ENCODE results near the gene IFT74. TPM values are rescaled to one million over a fixed set of nuclear protein-coding genes. Genes with fewer than 3 reads are reported as not detected.
"Not testable (repeated sequence)": the region's sequence is repeated elsewhere in the genome, so short reads cannot be mapped to it uniquely, and the experiment has no call there.

IFT74 gene
- total RNA-seq, 1 donor from 2014 or later: 7.9 TPM

DNA sequence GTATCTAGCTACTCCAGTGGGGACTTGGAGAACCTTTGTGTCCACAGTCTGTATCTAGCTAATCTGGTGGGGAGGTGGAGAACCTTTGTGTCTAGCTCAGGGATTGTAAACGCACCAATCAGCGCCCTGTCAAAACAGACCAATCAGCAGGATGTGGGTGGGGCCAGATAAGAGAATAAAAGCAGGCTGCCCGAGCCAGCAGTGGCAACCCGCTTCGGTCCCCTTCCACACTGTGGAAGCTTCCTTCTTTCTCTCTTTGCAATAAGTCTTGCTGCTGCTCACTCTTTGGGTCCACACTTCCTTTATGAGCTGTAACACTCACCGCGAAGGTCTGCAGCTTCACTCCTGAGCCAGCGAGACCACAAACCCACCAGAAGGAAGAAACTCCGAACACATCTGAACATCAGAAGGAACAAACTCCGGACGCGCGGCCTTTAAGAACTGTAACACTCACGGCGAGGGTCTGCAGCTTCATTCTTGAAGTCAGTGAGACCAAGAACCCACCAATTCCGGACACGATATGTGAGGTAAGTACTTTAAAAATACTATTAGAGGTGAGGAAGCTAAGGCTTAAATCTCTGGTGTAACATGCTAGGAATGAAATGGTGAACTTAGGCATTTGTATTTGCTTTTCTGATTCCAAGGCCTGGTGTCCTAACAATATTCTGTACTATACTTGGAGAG lies 137.3 kb downstream of the IFT74 start:
- H3K4me3 Mint-ChIP-seq; H3K9me3 Mint-ChIP-seq; DNase-seq (ENCODE audit: low spot score); H3K27me3 Mint-ChIP-seq (ENCODE audit: insufficient read depth); H3K27ac Mint-ChIP-seq; H3K36me3 Mint-ChIP-seq (ENCODE audit: low read depth); intact Hi-C loops (cut with micrococcal nuclease); H3K4me1 Mint-ChIP-seq (ENCODE audit: low read depth): not testable (repeated sequence)

DNA sequence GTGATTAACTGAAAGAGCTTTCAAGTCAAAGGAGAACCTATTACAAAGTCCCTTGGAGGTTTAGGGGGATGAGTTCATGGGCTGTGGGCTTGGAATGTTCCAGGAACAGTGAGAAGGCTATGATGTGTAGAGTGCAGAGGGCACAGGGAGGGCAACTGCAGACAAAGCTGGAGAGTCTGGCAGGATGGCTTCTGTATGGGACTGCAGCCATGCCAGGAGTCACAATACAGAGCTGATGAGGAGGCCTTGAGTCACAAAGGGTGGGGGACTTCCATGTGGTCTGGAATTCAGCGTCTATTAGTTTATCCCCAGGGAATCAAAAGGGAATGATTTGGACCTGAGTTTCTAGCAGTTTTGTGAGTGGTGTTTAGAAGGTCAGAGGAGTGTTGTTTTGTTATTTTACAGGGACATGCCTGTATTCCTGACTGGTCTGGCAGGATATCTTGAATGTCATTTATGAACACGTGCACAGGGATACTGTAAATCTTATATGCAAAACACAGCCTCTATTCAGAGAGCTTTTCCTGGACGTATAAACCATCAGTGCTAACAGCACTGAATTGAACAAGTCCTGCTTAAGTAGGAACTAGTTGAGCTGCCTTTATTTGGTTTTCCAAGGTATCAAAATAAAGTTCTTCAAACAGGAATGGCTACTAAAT lies 138.6 kb downstream of the IFT74 start:
- intact Hi-C loops (cut with micrococcal nuclease): no loop called here
- Mint-ChIP-seq H3K4me1 (ENCODE audit: low read depth) (peaks cover 6% of the 10 kb centered on the region), H3K4me3 (no peak overlapping the region), H3K36me3 (ENCODE audit: low read depth) (no peaks in the 10 kb centered on the region), H3K27ac (no peak overlapping the region), H3K9me3 (no peaks in the 10 kb centered on the region), H3K27me3 (ENCODE audit: insufficient read depth) (peaks cover 7% of the 10 kb centered on the region)
- DNase-seq (ENCODE audit: low spot score): no peak

DNA sequence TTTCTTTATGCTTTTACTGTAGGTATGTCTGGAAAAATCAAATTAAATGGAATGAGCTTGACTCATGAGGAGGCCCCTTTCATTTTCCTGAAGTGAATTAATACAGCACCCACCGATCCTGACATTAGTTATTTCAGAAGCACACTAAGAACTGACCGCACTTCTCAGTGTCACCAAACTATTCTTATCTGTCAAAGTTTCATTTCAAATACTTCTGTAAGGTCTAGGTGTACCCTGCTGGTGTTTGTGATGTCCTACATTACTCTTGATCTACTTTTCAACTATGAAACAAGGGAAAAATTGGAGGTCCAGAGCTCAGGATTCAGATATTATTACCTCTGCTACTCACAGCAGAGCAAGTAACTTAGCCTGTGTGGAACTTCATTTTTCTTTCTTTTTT lies 151.0 kb downstream of the IFT74 start:
- intact Hi-C loops (cut with micrococcal nuclease): no loop called here
- Mint-ChIP-seq H3K4me3 (no peak overlapping the region), H3K27me3 (ENCODE audit: insufficient read depth) (peaks cover 2% of the 10 kb centered on the region), H3K36me3 (ENCODE audit: low read depth) (no peaks in the 10 kb centered on the region), H3K9me3 (no peaks in the 10 kb centered on the region), H3K4me1 (ENCODE audit: low read depth) (no peaks in the 10 kb centered on the region), H3K27ac (no peak overlapping the region)
- no peak for DNase-seq (ENCODE audit: low spot score)

DNA sequence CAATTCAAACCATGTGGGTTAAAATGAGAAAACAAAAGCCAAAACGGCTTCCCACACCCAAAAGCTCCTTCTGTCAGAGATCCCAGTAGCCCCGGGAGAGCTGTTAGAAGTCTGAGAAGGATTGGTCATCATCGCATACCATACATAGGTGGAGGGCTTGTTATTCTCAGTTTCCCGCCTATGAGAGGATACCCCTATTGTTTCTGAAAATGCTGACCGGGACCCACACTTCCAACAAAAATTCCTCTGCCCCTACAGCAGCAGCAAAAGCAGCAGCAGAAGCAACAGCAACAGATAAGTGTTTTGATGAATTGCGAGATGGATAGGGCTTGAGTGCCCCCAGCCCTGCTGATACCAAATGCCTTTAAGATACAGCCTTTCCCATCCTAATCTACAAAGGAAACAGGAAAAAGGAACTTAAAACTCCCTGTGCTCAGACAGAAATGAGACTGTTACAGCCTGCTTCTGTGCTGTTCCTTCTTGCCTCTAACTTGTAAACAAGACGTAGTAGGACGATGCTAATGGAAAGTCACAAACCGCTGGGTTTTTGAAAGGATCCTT lies 152.8 kb downstream of the IFT74 start, which contains the start of gene TEK:
Gene TEK (plus strand): TSS at position 245 of the 561 bp plus-strand sequence. CDS start 366 bp downstream, outside the sequence.
- intact Hi-C loops (cut with micrococcal nuclease): no loop called here
- no peak within 1 kb of the TSS for H3K4me3 Mint-ChIP-seq
- no peak within 1 kb of the TSS for H3K27ac Mint-ChIP-seq
- H3K36me3 Mint-ChIP-seq (ENCODE audit: low read depth): no peaks in the 10 kb centered on the region
- H3K27me3 Mint-ChIP-seq (ENCODE audit: insufficient read depth): peaks cover 2% of the 10 kb centered on the region
- no peak for DNase-seq (ENCODE audit: low spot score)
- no peaks in the 10 kb centered on the region for H3K4me1 Mint-ChIP-seq (ENCODE audit: low read depth)
- no peaks in the 10 kb centered on the region for H3K9me3 Mint-ChIP-seq

DNA sequence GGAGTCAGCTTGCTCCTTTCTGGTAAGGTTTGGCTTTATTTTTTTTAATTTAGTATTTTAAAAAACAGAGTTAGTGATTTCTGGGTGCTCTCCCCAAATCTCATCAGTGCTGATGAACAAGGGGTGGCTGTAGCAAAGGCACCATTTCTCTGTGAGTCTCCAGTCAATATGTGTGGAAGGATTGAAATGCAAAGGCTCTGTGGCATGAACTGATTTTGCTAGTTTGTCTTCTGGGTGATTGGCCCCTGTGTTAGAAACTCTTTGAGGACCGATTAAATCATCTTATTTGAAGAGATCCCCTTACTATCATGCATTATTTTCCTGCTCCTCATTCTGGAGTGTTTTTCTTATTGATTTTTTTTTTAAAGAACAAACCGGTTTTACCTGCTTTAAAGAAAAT lies 153.4 kb downstream of the IFT74 start:
- H3K9me3 Mint-ChIP-seq: no peaks in the 10 kb centered on the region
- H3K36me3 Mint-ChIP-seq (ENCODE audit: low read depth): no peaks in the 10 kb centered on the region
- no peak overlapping the region for H3K27ac Mint-ChIP-seq
- intact Hi-C loops (cut with micrococcal nuclease): no loop called here
- H3K27me3 Mint-ChIP-seq (ENCODE audit: insufficient read depth): peaks cover 2% of the 10 kb centered on the region
- H3K4me3 Mint-ChIP-seq: no peak overlapping the region
- DNase-seq (ENCODE audit: low spot score): no peak
- H3K4me1 Mint-ChIP-seq (ENCODE audit: low read depth): no peaks in the 10 kb centered on the region

DNA sequence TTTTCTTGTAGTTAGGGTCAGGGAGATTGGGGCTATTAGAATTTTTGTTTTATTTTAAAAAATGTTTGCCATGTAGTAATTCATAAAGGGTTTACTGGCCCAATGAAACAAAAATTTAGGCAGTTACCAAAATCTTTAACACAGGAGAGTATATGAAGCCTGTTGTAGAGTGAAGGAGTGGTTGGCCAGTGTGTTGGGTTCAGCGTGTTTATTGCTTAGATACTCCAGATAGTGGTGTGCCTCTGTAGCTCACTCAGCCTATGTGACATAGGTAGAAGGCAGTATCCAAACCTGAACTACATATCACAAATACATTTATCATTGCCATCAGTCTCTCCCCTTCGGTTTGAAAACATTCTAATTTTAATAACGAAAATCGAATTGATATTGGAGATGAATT lies 154.0 kb downstream of the IFT74 start:
- no peaks in the 10 kb centered on the region for H3K9me3 Mint-ChIP-seq
- H3K4me1 Mint-ChIP-seq (ENCODE audit: low read depth): no peaks in the 10 kb centered on the region
- H3K27ac Mint-ChIP-seq: no peak overlapping the region
- DNase-seq (ENCODE audit: low spot score): no peak
- H3K4me3 Mint-ChIP-seq: no peak overlapping the region
- intact Hi-C loops (cut with micrococcal nuclease): no loop called here
- peaks cover 2% of the 10 kb centered on the region for H3K27me3 Mint-ChIP-seq (ENCODE audit: insufficient read depth)
- no peaks in the 10 kb centered on the region for H3K36me3 Mint-ChIP-seq (ENCODE audit: low read depth)

DNA sequence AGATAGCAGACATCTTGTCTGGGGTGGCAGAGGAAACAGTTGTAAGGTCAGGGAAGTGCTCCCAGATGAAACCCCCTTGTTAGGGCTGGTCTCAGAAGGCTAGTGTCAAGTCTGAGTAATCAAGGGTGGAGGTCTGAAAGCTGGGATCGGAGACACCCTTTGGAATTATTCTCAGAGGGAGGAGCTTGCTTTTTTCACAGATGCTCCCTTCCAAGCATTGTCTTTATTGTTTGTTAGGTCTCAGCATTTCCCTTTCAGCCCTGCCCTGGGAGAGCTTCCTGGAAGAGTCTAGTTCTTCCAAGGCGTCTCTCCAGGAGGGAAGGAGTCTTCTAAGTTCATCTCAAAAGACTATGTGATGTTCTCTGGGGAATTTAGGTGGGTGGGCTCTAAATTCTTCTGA lies 156.0 kb downstream of the IFT74 start:
- intact Hi-C loops (cut with micrococcal nuclease): no loop called here
- H3K4me3 Mint-ChIP-seq: no peak overlapping the region
- H3K4me1 Mint-ChIP-seq (ENCODE audit: low read depth): no peaks in the 10 kb centered on the region
- H3K27ac Mint-ChIP-seq: no peak overlapping the region
- no peaks in the 10 kb centered on the region for H3K36me3 Mint-ChIP-seq (ENCODE audit: low read depth)
- DNase-seq (ENCODE audit: low spot score): no peak
- peaks cover 2% of the 10 kb centered on the region for H3K27me3 Mint-ChIP-seq (ENCODE audit: insufficient read depth)
- no peaks in the 10 kb centered on the region for H3K9me3 Mint-ChIP-seq

Other genes starting within 250 kb of the IFT74 start
- 19.1 and 19.8 TPM in 2 replicates for gene CAAP1, start 63.6 kb upstream of the IFT74 start, total RNA-seq
- 46.9 and 48.6 TPM in 2 replicates for gene PLAA, start 9.2 kb upstream of the IFT74 start, total RNA-seq
- gene LRRC19, start 49.3 kb downstream of the IFT74 start, total RNA-seq: not detected in 2 replicates
- not detected in 2 replicates for gene TEK, start 152.8 kb downstream of the IFT74 start, total RNA-seq